Ovary (tissue), 3 donors: ENCODE data around the gene CAMKK2.

Experiments
- CTCF ChIP-seq, 3 donors: fragments of 450-650 bp in 2 of 3; fragments of 200-600 bp in 1 of 3; IDR thresholded peaks; one replicate each; pipeline versions ENCODE4 v1.5.1 to v1.8.0; 2016 to 2022; ENCODE audit warnings: antibody characterized with exemption in 3 of 3, mild to moderate bottlenecking in 1 of 3
- POLR2A ChIP-seq: fragments of 450-650 bp; IDR thresholded peaks from one replicate; pipeline ENCODE4 v1.6.1; 2017; ENCODE audit warnings: antibody characterized with exemption, mild to moderate bottlenecking, moderate library complexity
- donor health status: DM: no; HTN: no; CAD: no.

- TF ChIP-seq CTCF (IDR thresholded peaks at IDR 0.05) (no peak), POLR2A (no peak)
Measured at GRCh38 chr12:121241156-121241970, 55.1 kb downstream of the CAMKK2 start.
